ENCODE results near the gene CEP44. TPM values are rescaled to one million over a fixed set of nuclear protein-coding genes. Genes with fewer than 3 reads are reported as not detected.
"Not testable (repeated sequence)": the region's sequence is repeated elsewhere in the genome, so short reads cannot be mapped to it uniquely, and the experiment has no call there.

The CEP44 gene
- total RNA-seq, 1 donor from 2014 or later, result 19.1 TPM

DNA sequence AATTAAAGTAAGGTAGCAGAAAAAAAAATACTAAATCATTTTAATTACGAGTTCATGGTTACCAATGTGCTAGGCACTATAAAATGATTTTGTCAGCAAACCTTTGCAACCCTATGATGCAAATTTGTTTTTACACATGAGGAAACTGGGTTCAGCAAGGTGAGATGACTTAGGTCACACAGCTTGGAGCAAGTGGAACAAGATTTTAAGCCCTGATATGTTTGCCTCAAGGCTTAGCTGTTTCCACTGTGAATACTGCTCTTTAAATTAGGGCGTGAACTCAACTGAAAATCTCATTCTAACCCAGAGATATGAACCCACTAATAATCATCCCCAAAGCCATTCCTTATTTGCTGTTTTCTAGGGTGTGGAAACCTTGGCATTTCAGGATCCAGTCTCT, 86.3 kb downstream of the CEP44 start:
- H3K27me3 Mint-ChIP-seq, result no peaks in the 10 kb centered on the region
- no peaks in the 10 kb centered on the region for H3K4me1 Mint-ChIP-seq (ENCODE audit: unreplicated experiment)
- no peaks in the 10 kb centered on the region for H3K36me3 Mint-ChIP-seq
- DNase-seq (ENCODE audit: extremely low spot score, unreplicated experiment), result no peak
- H3K9me3 Mint-ChIP-seq, result no peaks in the 10 kb centered on the region
- H3K27ac Mint-ChIP-seq, result no peak overlapping the region
- H3K4me3 Mint-ChIP-seq, result no peak overlapping the region
- TF ChIP-seq, protein P1, sequence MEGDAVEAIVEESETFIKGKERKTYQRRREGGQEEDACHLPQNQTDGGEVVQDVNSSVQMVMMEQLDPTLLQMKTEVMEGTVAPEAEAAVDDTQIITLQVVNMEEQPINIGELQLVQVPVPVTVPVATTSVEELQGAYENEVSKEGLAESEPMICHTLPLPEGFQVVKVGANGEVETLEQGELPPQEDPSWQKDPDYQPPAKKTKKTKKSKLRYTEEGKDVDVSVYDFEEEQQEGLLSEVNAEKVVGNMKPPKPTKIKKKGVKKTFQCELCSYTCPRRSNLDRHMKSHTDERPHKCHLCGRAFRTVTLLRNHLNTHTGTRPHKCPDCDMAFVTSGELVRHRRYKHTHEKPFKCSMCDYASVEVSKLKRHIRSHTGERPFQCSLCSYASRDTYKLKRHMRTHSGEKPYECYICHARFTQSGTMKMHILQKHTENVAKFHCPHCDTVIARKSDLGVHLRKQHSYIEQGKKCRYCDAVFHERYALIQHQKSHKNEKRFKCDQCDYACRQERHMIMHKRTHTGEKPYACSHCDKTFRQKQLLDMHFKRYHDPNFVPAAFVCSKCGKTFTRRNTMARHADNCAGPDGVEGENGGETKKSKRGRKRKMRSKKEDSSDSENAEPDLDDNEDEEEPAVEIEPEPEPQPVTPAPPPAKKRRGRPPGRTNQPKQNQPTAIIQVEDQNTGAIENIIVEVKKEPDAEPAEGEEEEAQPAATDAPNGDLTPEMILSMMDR (conservative IDR thresholded peaks at IDR 0.05), result no peak

DNA sequence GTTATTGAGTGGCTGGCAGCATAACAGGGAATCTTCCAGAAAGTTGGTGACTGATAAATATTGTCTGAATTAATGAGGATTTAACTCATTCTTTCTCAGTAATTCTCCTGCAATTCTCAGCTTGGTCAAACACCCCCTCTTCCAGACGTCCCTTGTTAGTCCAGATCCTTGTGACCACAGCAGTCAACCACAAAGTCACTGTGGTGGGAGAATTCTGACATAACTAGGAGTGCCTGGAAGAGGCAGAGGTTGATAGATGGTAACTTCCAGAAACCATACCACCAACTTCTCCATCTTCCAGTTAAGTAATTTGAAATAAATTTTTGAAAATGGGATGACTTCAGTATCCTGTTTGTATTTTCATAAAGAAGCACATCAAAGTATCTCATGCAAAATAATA, 90.1 kb downstream of the CEP44 start:
- no peaks in the 10 kb centered on the region for H3K27me3 Mint-ChIP-seq
- no peak for DNase-seq (ENCODE audit: extremely low spot score, unreplicated experiment)
- H3K4me1 Mint-ChIP-seq (ENCODE audit: unreplicated experiment), result no peaks in the 10 kb centered on the region
- H3K4me3 Mint-ChIP-seq, result no peak overlapping the region
- TF ChIP-seq, protein P1 (conservative IDR thresholded peaks at IDR 0.05), result no peak
- no peaks in the 10 kb centered on the region for H3K36me3 Mint-ChIP-seq
- H3K9me3 Mint-ChIP-seq, result no peaks in the 10 kb centered on the region
- H3K27ac Mint-ChIP-seq, result no peak overlapping the region

DNA sequence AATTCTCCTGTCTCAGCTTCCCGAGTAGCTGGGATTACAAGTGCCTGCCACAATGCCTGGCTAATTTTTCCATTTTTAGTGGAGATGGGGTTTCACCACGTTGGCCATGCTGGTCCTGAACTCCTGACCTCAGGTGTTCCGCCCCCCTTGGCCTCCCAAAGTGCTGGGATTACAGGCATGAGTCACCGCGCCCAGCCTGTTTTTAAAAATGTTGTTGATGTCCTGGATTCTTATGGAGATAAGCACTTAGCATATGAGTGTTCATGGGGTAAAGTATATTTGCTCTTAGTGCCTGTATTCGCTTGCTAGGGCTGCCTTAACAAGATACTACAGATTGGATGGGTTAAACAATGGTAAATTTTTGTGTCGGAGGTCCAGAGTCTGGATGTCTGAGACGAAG, 91.7 kb downstream of the CEP44 start:
- Mint-ChIP-seq H3K9me3 (no peaks in the 10 kb centered on the region), H3K4me3 (no peak overlapping the region), H3K36me3 (no peaks in the 10 kb centered on the region), H3K27me3 (no peaks in the 10 kb centered on the region), H3K27ac (no peak overlapping the region), H3K4me1 (ENCODE audit: unreplicated experiment) (peaks cover 6% of the 10 kb centered on the region)
- DNase-seq (ENCODE audit: extremely low spot score, unreplicated experiment), result no peak
- TF ChIP-seq, protein P1 (conservative IDR thresholded peaks at IDR 0.05), result no peak

DNA sequence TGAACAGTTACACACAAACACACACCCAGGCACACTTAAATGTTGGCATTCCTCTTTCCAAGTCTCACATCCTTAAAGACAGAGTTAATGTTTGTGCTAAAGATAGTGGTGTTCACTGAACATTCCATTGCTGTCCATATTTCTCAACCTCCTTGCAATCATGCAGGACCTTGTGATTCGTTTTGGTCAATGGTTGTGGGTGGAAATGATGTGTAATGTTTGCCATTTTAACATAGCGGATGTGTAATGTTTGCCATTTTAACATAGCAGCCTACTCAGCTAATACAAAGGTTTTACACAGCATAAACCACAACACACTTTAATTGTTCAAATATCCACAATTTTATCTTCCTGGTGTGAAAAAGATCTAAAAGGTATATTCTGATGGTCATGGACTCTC, 93.9 kb downstream of the CEP44 start:
- DNase-seq (ENCODE audit: extremely low spot score, unreplicated experiment), result no peak
- Mint-ChIP-seq H3K9me3 (no peaks in the 10 kb centered on the region), H3K4me3 (no peak overlapping the region), H3K27ac (no peak overlapping the region), H3K36me3 (no peaks in the 10 kb centered on the region), H3K4me1 (ENCODE audit: unreplicated experiment) (peaks cover 6% of the 10 kb centered on the region), H3K27me3 (no peaks in the 10 kb centered on the region)
- TF ChIP-seq, protein P1 (conservative IDR thresholded peaks at IDR 0.05), result no peak

DNA sequence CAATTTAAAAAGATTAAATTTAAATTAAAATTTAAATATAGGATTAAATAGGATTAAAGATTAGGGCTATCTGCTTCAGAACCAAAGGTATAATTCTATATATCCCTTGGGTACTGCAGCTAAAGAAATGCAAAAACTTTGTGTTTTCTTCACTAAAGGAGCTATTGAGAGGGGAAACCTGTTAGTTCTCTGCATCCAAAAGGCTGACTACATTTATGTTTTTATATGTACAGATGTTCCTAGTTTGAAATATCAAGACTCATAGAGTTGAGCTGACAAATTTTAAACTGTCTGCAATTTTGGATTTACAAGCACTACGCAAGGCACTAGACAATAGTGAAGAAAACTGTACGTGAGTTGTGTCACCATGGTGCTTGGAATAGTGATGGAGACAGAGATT, 95.2 kb downstream of the CEP44 start:
- no peaks in the 10 kb centered on the region for H3K27me3 Mint-ChIP-seq
- no peaks in the 10 kb centered on the region for H3K9me3 Mint-ChIP-seq
- no peaks in the 10 kb centered on the region for H3K36me3 Mint-ChIP-seq
- no peak for DNase-seq (ENCODE audit: extremely low spot score, unreplicated experiment)
- no peak overlapping the region for H3K4me3 Mint-ChIP-seq
- TF ChIP-seq, protein P1 (conservative IDR thresholded peaks at IDR 0.05), result no peak
- H3K4me1 Mint-ChIP-seq (ENCODE audit: unreplicated experiment), result peaks cover 13% of the 10 kb centered on the region
- no peak overlapping the region for H3K27ac Mint-ChIP-seq

DNA sequence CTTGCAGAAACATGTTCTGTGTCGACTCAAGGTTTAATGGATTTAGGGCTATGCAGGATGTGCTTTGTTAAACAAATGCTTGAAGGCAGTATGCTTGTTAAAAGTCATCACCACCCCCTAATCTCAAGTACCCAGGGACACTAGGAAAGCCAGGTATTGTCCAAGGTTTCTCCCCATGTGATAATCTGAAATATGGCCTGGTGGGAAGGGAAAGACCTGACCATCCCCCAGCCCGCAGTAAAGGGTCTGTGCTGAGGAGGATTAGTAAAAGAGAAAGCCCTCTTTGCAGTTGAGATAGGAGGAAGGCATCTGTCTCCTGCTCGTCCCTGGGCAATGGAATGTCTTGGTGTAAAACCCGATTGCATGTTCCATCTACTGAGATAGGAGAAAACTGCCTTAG, 96.5 kb downstream of the CEP44 start:
- H3K4me1 Mint-ChIP-seq (ENCODE audit: unreplicated experiment), result peaks cover 13% of the 10 kb centered on the region
- not testable (repeated sequence) for H3K9me3 Mint-ChIP-seq

More for the DNA sequence above, 96.5 kb downstream of the CEP44 start:
- not testable (repeated sequence) for H3K27ac Mint-ChIP-seq; H3K4me3 Mint-ChIP-seq; H3K27me3 Mint-ChIP-seq; H3K36me3 Mint-ChIP-seq; DNase-seq (ENCODE audit: extremely low spot score, unreplicated experiment)

Data from type B pancreatic cell (in vitro differentiated cells).